ENCODE measurements around the gene IZUMO1. TPM values are rescaled to one million over a fixed set of nuclear protein-coding genes. Genes with fewer than 3 reads are reported as not detected.

Gene IZUMO1
- total and polyA plus RNA-seq, 2 of the 13 experiments (the other 11 are each of a cell fraction or from before 2014, with no cell fraction given), result 0.07 to 0.22 TPM

DNA sequence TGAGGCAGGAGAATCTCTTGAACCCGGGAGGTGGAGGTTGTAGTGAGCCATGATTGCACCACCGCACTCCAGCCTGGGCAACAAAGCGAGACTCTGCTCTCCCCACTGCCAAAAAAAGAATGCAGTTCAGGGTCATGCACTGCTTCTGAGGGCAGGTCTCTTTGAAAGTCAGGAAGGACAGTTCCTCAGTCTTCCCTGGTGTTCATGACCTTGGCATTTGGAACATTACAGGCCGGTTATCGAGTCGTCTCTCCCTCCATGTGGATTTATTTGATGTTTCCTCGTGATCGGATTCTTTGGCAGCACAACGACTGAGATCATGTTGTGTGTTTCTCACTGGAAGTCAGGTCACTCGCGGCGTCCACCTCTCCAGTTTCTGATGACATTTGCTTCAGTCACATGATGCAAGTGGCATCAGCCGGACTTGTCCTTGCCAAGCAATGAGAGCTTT lies 25.8 kb upstream of the IZUMO1 start (continued):
- TF ChIP-seq ATF7 (IDR thresholded peaks at IDR 0.05) (peak; percentile 35; the same call in 1 of the 2 replicates), ATF7 (CRISPR knock-in tag; IDR thresholded peaks at IDR 0.05) (no peak), ZNF234 (CRISPR knock-in tag; conservative IDR thresholded peaks at IDR 0.05) (no peak), ZNF33A (CRISPR knock-in tag; IDR thresholded peaks at IDR 0.05; ENCODE audit: borderline replicate concordance) (no peak), SKI (IDR thresholded peaks at IDR 0.05; ENCODE audit: partially characterized antibody) (peak; percentile 98), EHMT2 (IDR thresholded peaks at IDR 0.05; ENCODE audit: borderline replicate concordance, low read depth, low read length) (no peak), ZNF350 (CRISPR knock-in tag; IDR thresholded peaks at IDR 0.05; ENCODE audit: borderline replicate concordance, low read depth) (no peak), CHD2 (IDR thresholded peaks at IDR 0.05; ENCODE audit: low read depth, low read length) (no peak), ZFP62 (CRISPR knock-in tag; IDR thresholded peaks at IDR 0.05) (no peak), ZNF543 (CRISPR knock-in tag; IDR thresholded peaks at IDR 0.05) (no peak), HES4 (CRISPR knock-in tag; IDR thresholded peaks at IDR 0.05; ENCODE audit: borderline replicate concordance) (no peak), ONECUT2 (CRISPR knock-in tag; IDR thresholded peaks at IDR 0.05) (peak; percentile 45; the same call in 1 of the 2 replicates), KAT8 (CRISPR knock-in tag; IDR thresholded peaks at IDR 0.05) (no peak), ZMYM2 (CRISPR knock-in tag; IDR thresholded peaks at IDR 0.05) (0 out of 2 replicates have a peak, but pooled peaks have one; percentile 30), ZNF816 (CRISPR knock-in tag; IDR thresholded peaks at IDR 0.05; ENCODE audit: borderline replicate concordance) (no peak), ZNF670 (CRISPR knock-in tag; IDR thresholded peaks at IDR 0.05; ENCODE audit: borderline replicate concordance) (no peak), ZNF224 (CRISPR knock-in tag; IDR thresholded peaks at IDR 0.05) (no peak), HNRNPL (IDR thresholded peaks at IDR 0.05; ENCODE audit: low read depth, low read length) (no peak), SMYD3 (CRISPR knock-in tag; IDR thresholded peaks at IDR 0.05) (no peak)
- TF ChIP-seq, protein P1, sequence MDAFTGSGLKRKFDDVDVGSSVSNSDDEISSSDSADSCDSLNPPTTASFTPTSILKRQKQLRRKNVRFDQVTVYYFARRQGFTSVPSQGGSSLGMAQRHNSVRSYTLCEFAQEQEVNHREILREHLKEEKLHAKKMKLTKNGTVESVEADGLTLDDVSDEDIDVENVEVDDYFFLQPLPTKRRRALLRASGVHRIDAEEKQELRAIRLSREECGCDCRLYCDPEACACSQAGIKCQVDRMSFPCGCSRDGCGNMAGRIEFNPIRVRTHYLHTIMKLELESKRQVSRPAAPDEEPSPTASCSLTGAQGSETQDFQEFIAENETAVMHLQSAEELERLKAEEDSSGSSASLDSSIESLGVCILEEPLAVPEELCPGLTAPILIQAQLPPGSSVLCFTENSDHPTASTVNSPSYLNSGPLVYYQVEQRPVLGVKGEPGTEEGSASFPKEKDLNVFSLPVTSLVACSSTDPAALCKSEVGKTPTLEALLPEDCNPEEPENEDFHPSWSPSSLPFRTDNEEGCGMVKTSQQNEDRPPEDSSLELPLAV (CRISPR knock-in tag; conservative IDR thresholded peaks at IDR 0.05; ENCODE audit: low read depth), result no peak
- TF ChIP-seq, protein P2, sequence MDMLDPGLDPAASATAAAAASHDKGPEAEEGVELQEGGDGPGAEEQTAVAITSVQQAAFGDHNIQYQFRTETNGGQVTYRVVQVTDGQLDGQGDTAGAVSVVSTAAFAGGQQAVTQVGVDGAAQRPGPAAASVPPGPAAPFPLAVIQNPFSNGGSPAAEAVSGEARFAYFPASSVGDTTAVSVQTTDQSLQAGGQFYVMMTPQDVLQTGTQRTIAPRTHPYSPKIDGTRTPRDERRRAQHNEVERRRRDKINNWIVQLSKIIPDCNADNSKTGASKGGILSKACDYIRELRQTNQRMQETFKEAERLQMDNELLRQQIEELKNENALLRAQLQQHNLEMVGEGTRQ (IDR thresholded peaks at IDR 0.05; ENCODE audit: low read depth, low read length), result peak; percentile 73
- TF ChIP-seq, protein P2 (CRISPR knock-in tag; IDR thresholded peaks at IDR 0.05; ENCODE audit: borderline replicate concordance), result no peak; the same call in 1 of the 2 replicates
- TF ChIP-seq, protein P3, sequence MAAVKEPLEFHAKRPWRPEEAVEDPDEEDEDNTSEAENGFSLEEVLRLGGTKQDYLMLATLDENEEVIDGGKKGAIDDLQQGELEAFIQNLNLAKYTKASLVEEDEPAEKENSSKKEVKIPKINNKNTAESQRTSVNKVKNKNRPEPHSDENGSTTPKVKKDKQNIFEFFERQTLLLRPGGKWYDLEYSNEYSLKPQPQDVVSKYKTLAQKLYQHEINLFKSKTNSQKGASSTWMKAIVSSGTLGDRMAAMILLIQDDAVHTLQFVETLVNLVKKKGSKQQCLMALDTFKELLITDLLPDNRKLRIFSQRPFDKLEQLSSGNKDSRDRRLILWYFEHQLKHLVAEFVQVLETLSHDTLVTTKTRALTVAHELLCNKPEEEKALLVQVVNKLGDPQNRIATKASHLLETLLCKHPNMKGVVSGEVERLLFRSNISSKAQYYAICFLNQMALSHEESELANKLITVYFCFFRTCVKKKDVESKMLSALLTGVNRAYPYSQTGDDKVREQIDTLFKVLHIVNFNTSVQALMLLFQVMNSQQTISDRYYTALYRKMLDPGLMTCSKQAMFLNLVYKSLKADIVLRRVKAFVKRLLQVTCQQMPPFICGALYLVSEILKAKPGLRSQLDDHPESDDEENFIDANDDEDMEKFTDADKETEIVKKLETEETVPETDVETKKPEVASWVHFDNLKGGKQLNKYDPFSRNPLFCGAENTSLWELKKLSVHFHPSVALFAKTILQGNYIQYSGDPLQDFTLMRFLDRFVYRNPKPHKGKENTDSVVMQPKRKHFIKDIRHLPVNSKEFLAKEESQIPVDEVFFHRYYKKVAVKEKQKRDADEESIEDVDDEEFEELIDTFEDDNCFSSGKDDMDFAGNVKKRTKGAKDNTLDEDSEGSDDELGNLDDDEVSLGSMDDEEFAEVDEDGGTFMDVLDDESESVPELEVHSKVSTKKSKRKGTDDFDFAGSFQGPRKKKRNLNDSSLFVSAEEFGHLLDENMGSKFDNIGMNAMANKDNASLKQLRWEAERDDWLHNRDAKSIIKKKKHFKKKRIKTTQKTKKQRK (IDR thresholded peaks at IDR 0.05; ENCODE audit: low read length), result no peak
- TF ChIP-seq, protein P4, sequence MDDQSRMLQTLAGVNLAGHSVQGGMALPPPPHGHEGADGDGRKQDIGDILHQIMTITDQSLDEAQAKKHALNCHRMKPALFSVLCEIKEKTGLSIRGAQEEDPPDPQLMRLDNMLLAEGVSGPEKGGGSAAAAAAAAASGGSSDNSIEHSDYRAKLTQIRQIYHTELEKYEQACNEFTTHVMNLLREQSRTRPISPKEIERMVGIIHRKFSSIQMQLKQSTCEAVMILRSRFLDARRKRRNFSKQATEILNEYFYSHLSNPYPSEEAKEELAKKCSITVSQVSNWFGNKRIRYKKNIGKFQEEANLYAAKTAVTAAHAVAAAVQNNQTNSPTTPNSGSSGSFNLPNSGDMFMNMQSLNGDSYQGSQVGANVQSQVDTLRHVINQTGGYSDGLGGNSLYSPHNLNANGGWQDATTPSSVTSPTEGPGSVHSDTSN (CRISPR knock-in tag; IDR thresholded peaks at IDR 0.05; ENCODE audit: borderline replicate concordance), result no peak

Data from HepG2 (cell line).